Astrocyte (in vitro differentiated cells and primary cell): ENCODE measurements around the gene ARHGAP28.

Experiments used
- CTCF ChIP-seq: IDR thresholded peaks from 2 replicates; pipeline ENCODE4 v1.5.1; 2011; ENCODE audit warnings: low read depth, mild to moderate bottlenecking, inconsistent platforms, low read length, moderate library complexity; ENCODE audit not compliant: insufficient read depth
- EZH2 ChIP-seq: IDR thresholded peaks from 2 replicates; pipeline ENCODE4 v1.6.1; 2012; ENCODE audit warnings: mild to moderate bottlenecking, low read length, inconsistent platforms; ENCODE audit not compliant: insufficient read depth

GRCh38 chr18:6738622-6739021, 9.1 kb downstream of the ARHGAP28 start:
- no peak for TF ChIP-seq CTCF
- no peak for TF ChIP-seq EZH2
